EH (cell line): ENCODE data around the gene SLC1A7.

Experiments used
- DNase-seq: peaks from one replicate; pipeline ENCODE4 v3.0.0-alpha.2; 2015; ENCODE audit warnings: low read depth

Gene SLC1A7

DNA sequence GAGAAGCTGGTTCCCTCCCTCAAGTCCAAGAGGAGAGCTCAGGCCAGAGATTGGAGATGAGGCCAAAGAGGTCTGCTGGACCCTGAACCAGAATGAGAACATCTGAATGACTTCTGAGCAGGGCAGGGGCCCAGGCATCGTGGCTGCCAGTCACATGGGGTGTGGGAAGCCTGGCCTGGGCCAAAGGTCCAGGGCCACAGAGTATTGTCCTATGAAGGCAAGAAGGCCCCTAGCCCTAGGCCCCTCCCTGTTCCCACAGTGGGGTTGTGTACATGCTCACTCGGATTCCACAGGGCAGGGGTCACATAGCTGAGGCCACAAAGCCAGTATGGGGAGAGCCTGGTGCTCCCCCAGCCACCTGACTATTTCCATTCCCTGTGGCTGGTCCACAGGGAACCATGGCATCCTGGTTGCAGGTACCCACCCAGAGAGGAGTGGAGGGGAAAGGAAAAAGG, 18.5 kb upstream of the SLC1A7 start:
- DNase-seq: no peak

DNA sequence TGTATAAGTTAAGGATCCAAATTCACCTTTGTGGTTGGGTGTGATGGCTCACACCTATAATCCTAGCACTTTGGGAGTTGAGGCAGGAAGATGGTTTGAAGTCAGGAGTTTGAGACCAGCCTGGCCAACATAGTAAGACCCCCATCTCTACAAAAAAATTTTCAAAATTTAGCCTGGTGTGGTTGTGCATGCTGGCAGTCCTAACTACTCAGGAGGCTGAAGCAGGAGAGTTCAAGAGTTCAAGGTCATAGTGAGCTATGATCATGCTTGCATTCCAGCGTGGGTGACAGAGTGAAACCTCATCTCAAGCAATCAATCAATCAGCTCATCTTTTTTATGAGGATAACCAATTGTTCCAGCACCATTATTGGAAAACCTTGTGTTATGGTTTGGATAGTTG, 16.5 kb upstream of the SLC1A7 start:
- no peak for DNase-seq

DNA sequence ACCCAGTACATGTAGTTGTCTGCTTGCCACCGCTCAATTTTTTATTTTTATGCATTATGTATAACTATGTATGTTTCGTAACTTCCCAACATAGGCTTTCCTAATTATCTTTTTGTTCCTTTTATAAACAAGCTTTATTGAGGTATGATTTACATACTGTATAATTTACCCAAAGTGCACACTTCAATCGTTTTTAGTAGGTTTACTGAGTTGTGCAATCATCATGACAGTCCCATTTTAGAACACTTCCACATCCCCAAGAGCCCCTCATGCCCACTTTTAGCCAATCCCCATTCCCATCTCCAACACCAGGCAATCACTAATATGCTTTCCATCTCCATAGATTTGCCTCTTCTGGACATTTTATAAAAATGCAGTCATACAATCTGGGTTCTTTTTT, 14.3 kb upstream of the SLC1A7 start:
- DNase-seq: no peak

DNA sequence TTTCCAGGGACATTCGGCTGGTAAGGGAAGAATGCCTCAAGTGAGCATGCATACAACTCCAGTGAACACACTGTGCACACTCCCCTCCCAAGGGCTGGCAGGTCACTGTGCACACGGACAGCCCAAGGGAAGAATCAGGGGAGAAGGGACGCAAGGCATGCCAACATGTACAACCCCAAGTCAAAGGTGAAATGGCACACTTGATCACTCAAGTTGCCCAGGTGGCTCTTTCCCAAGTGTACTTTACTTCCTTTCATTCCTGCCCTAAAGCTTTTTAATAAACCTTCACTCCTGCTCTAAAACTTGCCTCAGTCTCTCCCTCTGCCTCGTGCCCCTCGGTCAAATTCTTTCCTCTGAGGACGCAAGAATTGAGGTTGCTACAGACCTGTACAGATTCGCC, 13.5 kb upstream of the SLC1A7 start:
- DNase-seq: no peak

DNA sequence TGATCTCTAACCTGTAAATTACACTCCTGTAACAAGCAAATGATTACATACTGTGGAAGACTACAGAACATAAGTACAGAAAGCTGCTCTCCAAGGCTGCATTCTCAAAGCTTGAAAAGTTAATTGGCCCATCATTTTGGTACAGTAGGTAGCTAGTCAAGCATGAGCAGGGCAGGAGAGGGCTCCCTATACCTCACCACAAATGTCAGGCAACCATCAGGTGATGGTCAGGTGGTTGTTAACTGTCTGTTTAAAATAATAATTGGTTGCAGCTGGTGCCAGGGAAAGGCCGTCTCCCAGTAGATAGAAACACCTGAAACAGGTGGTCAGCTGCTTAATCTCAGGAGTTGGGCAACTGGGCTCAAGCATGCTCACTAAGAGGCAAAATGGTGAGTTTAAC, 13.1 kb upstream of the SLC1A7 start:
- no peak for DNase-seq

GRCh38 chr1:53154859-53155438, 12.5 kb upstream of the SLC1A7 start:
- DNase-seq: no peak

GRCh38 chr1:53153752-53154151, 11.3 kb upstream of the SLC1A7 start:
- peak; percentile 69 for DNase-seq

DNA sequence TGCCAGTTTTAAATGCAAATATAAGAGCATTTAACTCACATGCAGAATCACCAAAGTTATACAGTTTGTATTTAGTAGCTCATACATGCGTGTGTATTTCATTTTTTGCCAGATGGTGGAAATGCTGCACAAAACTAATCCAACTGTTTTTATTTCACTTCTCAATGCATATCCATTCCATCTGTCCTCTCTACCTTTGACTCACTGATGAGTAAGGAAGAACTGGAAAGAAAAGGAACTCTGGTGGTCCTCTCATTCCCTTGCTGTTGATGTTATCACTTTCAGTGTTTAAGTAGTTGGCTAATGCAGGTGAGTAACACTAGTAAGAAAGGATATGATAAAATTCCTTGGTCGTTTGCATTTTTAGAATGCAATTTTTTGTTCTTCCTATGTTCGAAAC, 5.7 kb upstream of the SLC1A7 start:
- DNase-seq: peak; percentile 68

DNA sequence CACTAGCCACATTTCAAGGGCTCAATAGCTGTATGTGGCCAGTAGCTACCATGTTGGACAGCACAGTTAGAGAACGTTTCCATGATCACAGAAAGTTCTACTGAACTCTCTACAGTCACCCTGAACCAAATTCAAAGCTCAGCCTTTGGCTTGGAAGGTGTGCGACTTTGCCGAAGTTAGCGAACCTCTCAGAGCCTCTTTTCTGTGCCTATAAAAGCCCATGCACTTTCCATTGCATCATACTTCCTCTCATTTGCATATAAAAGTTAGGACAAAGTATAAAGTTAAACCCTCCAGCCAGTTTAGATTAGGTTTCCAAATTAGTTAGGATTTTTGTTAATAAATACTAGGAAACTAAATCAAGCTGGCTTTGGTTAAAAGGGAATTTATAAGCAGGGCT, 4.7 kb upstream of the SLC1A7 start:
- peak; percentile 33 for DNase-seq

- DNase-seq: peak; percentile 100
Measured at GRCh38 chr1:53145942-53146708, 3.7 kb upstream of the SLC1A7 start.

- DNase-seq: no peak
Measured at GRCh38 chr1:53145619-53145941, 3.1 kb upstream of the SLC1A7 start.

GRCh38 chr1:53145051-53145600, 2.7 kb upstream of the SLC1A7 start:
- no peak for DNase-seq

GRCh38 chr1:53144201-53144600, 1.8 kb upstream of the SLC1A7 start:
- no peak for DNase-seq

GRCh38 chr1:53143527-53143926, 1.1 kb upstream of the SLC1A7 start:
- no peak for DNase-seq

DNA sequence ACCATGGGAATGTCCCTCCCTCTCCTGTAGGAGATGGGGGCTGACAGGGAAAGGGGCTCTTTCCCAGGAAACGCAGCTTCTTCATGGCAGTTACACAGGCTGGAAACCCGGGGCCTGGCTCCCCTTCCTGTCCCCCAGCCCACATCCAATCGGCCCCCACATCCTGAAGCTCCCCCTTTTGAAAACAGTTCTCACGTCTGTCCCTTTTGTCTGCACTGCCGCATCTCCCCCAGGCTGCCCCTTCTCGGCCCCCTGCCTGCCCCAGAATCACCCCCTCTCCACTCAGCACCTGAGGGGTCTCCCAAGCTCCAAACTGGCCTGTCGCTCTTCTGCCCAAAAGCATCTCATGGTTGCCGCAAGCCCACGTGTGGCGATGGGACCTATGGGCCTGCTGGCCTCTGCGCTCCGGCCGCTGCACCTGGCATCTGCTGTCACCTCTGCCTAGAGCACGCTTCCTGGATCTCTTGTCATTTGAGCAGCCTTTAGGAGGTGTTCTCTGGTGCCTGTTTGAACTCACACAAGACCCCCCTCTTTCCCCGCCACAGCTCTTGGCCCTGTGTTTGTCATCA, 867 bp downstream of the SLC1A7 start:
- no peak for DNase-seq

DNA sequence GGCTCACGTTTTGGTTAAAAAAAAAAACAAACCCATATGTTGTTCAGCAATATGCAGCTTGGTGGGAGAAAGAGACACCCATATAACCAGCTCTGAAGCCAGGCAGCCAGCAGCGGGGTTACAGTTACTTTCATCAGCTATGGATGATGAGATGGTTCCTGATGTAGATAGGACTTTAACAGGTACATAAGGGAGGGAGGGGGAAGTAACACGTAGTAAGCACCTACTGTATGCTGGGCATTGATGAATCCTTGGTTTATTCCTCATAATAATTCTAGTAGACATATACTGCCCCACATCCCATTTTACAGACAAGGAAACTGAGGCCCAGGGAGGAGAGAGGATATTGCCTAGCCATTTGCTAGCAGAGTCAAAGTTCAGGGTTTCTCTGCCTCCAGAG, 2.0 kb downstream of the SLC1A7 start:
- no peak for DNase-seq

DNA sequence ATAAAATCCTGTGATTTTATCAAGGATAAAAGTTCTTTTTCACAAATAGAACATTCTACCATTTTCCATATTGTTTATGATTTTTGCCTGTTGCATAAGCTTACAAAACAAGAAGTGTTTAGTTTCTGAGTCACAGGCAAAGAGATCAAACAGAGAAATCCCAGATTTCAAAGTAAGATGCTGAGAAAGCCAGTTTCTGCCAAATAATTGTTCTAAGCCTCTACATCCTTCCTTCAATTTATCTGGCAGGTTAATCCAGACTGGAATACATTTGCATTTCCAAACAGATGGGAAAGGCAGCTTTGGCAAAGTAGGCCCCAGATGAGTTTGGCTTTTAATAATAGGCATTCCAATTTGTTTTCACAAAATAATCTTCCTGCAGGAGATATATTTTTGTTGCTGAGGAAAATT, 2.5 kb downstream of the SLC1A7 start:
- DNase-seq: peak; percentile 45

GRCh38 chr1:53138991-53139884, 3.2 kb downstream of the SLC1A7 start:
- peak; percentile 49 for DNase-seq

- no peak for DNase-seq
Measured at GRCh38 chr1:53137729-53138128, 4.7 kb downstream of the SLC1A7 start.

GRCh38 chr1:53135735-53136114, 6.7 kb downstream of the SLC1A7 start:
- peak; percentile 97 for DNase-seq

DNA sequence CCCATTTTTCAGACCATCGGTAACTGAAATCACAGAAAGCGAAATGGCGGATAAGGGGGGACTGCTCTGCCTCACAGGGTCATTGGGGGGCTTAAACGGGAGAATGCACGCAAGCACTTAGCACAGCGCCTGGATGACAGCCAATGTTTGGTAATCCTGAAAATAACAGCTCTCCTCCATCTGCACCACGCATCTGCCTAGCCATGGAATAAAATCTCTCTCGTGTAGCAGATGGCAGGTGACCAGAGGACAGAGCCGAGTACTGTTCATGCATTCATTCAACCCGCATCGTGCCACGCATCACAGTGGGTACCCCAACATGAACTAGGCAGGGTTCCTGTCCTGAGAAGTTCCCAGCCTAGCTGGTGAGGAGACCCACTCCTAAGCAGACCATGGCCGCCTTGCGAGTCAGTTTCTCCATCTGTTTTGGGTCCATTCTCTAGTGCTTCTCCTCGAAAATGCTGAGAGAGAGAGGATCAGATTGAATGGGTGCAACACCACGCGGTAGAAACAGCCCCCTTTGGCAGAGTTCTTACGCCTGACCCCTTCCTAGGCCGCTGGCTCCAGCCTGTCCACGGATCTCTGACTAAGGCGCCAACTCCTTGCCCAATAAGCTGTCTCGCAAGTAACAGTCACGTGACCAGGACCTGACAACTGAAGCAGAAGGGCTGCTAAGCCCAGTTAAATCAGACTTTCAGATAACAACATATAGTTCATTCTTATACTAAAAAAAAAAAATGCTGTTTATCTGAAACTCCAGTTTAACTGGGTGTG, 7.3 kb downstream of the SLC1A7 start:
- DNase-seq: no peak

DNA sequence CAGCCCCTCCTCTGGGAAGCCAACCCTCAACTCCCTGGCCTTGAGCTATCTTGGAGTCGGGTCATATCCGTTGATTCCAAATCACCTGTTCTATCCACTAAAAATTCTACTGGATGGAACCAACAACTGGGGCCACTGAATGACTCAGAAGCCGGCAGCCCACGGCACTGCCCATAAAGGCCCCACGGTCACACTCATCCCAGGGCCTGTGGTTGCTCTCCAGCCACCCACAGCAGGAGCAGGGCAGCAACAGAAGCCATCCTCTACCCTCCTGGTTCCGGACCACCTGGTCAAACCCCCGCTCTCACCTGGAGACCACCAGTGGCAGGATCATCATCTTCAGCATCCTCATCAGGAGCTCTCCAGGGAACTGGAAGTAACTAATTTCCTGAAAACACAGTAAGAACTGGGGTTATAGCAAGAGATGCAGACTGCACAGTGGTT, 8.4 kb downstream of the SLC1A7 start:
- no peak for DNase-seq
